K562 (cell line): ENCODE results near the gene MPRIP. TPM values are rescaled to one million over a fixed set of nuclear protein-coding genes. Genes with fewer than 3 reads are reported as not detected.

Experiments used
- ATAC-seq: fragments of 200-7000 bp; cut with Tn5 transposase; 3 replicates; pipeline ENCODE4 v1.9.1; 2020; ENCODE audit warnings: moderate library complexity
- BruUV-seq: library from RNA; stranded (reverse); fragments of 400-500 nt; replicated peaks from 2 replicates; lab custom pipeline; 2021; lab: Mats Ljungman, UMichigan
- CTCF ChIA-PET: fragments of 300-600 bp; formaldehyde crosslinking; extraction: SDS; loops from one replicate; lab custom pipeline; 2021; ENCODE audit warnings: low intra/inter-chr PET ratio; lab: Yijun Ruan, JAX
- POLR2A ChIA-PET: fragments of 300-600, 350-650 bp; sonication (Branson Sonifier 250); formaldehyde crosslinking; extraction: SDS; loops from one replicate; lab custom pipeline; 2021; ENCODE audit warnings: antibody characterized with exemption, inconsistent platforms; lab: Yijun Ruan, JAX
- DNase-seq, 4 experiments: peaks; one replicate each; pipeline versions ENCODE4 v3.0.0 to v3.0.0-alpha.2; 2011 to 2018; ENCODE audit warnings: low spot score in 3 of 4, mixed read lengths in 3 of 4; ENCODE audit errors: extremely low read depth in 1 of 4
- FAIRE-seq: peaks from 2 replicates; lab custom pipeline; 2011; peaks lifted over from hg19 to GRCh38; lab: Jason Lieb, UNC
- H2AFZ ChIP-seq: 2 replicates; pipeline ENCODE4 v1.6.0; 2011; ENCODE audit warnings: low read depth, low read length, control low read depth, inconsistent platforms
- H3K27ac ChIP-seq: fragments of 200-600 bp; 3 replicates; pipeline ENCODE4 v1.8.0; 2011; ENCODE audit warnings: low read depth, mild to moderate bottlenecking, control low read depth, inconsistent platforms, low read length, moderate library complexity, mixed read lengths; ENCODE audit errors: extremely low read depth
- H3K27me3 ChIP-seq, 2 experiments: fragments of 300-600 bp in 1 of 2; 2 replicates in 1 of 2; 3 replicates in 1 of 2; pipeline versions ENCODE4 v1.6.0 to v1.8.0; 2011; ENCODE audit warnings: inconsistent platforms in 2 of 2, low read length in 2 of 2, mild to moderate bottlenecking in 1 of 2, mixed read lengths in 1 of 2, moderate library complexity in 1 of 2; ENCODE audit not compliant: control insufficient read depth in 2 of 2, insufficient read depth in 2 of 2
- H3K36me3 ChIP-seq: fragments of 300-600 bp; 3 replicates; pipeline ENCODE4 v1.8.0; 2011; ENCODE audit warnings: mild to moderate bottlenecking, low read length, inconsistent platforms; ENCODE audit not compliant: control insufficient read depth, insufficient read depth
- H3K4me1 ChIP-seq, 2 experiments: fragments of 200-600 bp in 1 of 2; replicated peaks in 1 of 2; 2 replicates in 1 of 2; 3 replicates in 1 of 2; pipeline versions ENCODE4 v1.5.1 to v1.8.0; 2011; ENCODE audit warnings: inconsistent platforms in 2 of 2, low read length in 2 of 2, mild to moderate bottlenecking in 1 of 2, mixed read lengths in 1 of 2, moderate library complexity in 1 of 2; ENCODE audit not compliant: control insufficient read depth in 2 of 2, insufficient read depth in 2 of 2
- H3K4me2 ChIP-seq: 2 replicates; pipeline ENCODE4 v1.6.1; 2011; ENCODE audit warnings: low read length, control low read depth, inconsistent platforms, mixed read lengths; ENCODE audit not compliant: insufficient read depth
- H3K4me3 ChIP-seq: fragments of 200-600 bp; sonication (generic), shearing (Covaris generic); 2 replicates; pipeline ENCODE4 v1.5.1; 2016; ENCODE audit warnings: control low read depth, inconsistent platforms
- H3K79me2 ChIP-seq: fragments of 200-600 bp; 3 replicates; pipeline ENCODE4 v1.8.0; 2011; ENCODE audit warnings: low read length, inconsistent platforms; ENCODE audit not compliant: control insufficient read depth, insufficient read depth
- H3K9ac ChIP-seq, 2 experiments: 2 replicates each; pipeline versions ENCODE4 v1.6.0 to v1.6.1; 2011; ENCODE audit warnings: low read depth in 2 of 2, low read length in 2 of 2, control low read depth in 1 of 2, inconsistent platforms in 1 of 2, mild to moderate bottlenecking in 1 of 2, mixed read lengths in 1 of 2; ENCODE audit not compliant: insufficient read depth in 1 of 2
- H3K9me1 ChIP-seq: one replicate; pipeline ENCODE4 v1.6.0; 2011; ENCODE audit warnings: inconsistent platforms, mild to moderate bottlenecking, low read length, moderate library complexity; ENCODE audit not compliant: control insufficient read depth, insufficient read depth
- H3K9me3 ChIP-seq: replicated peaks from 2 replicates; pipeline ENCODE4 v1.5.1; 2011; ENCODE audit warnings: low read depth, low read length, inconsistent platforms; ENCODE audit not compliant: control insufficient read depth, insufficient read depth
- H4K20me1 ChIP-seq: replicated peaks from 2 replicates; pipeline ENCODE4 v1.6.1; 2011; ENCODE audit warnings: low read length, inconsistent platforms, mixed read lengths; ENCODE audit not compliant: control insufficient read depth, insufficient read depth
- POLR3A ChIP-seq: IDR thresholded peaks from 2 replicates; pipeline ENCODE4 v1.6.1; 2011; ENCODE audit warnings: borderline replicate concordance, mild to moderate bottlenecking, moderate library complexity; ENCODE audit not compliant: insufficient read length, insufficient read depth; ENCODE audit errors: extremely low read depth
- U2AF2 ChIP-seq: fragments of 200-400 bp; formaldehyde crosslinking; optimal IDR thresholded peaks from 2 replicates; pipeline ENCODE3; 2017; ENCODE audit warnings: low read depth, mild to moderate bottlenecking, low read length
- ZNF449 ChIP-seq: fragments of 250-450 bp; sonication (Bioruptor Pico); IDR thresholded peaks from 2 replicates; pipeline ENCODE4 v1.8.0; 2022; ENCODE audit warnings: moderate library complexity, mild to moderate bottlenecking, inconsistent platforms
- WGBS: fragments of 100-300 bp; shearing (Covaris generic); methylation state at CpG from one replicate; pipeline ENCODE4 v1.1.6; 2016; ENCODE audit warnings: low coverage, mixed read lengths; ENCODE audit not compliant: insufficient coverage; ENCODE audit errors: missing lambda C conversion rate; 5-methylcytosine and 5-hydroxymethylcytosine counted together
- in situ Hi-C: fragments of 300-500 bp; cut with MboI; formaldehyde crosslinking; loops from 4 replicates; pipeline ENCODE4 v1.15.0; 2018; ENCODE audit warnings: inconsistent platforms, mixed read lengths
- intact Hi-C: fragments of 100-400 bp; cut with micrococcal nuclease; formaldehyde crosslinking; loops from 2 replicates; pipeline ENCODE4 v1.14.2; 2022
- polyA plus RNA-seq, 8 experiments: library from polyadenylated mRNA; depleted of rRNA in 4 of 8; stranded (reverse) in 5 of 8; unstranded in 3 of 8; fragments of >200 nt; fragmentation: Nextera tagmentation in 2 of 8; fragmentation: Illumina TruSeq in 1 of 8; extraction: Ambion mirVana in 2 of 8; extraction: Trizol in 1 of 8; gene quantifications; 2 replicates each; pipeline versions ENCODE4 v1.2.1 to v1.2.3, GENCODE V29; 2011 to 2014; ENCODE audit warnings: inconsistent platforms in 1 of 8, missing spikeins in 1 of 8
- total RNA-seq, 7 experiments: library from RNA; depleted of rRNA in 6 of 7; stranded (reverse); fragments of >200 nt in 6 of 7; fragmentation: Illumina TruSeq in 2 of 7; extraction: Trizol in 2 of 7; gene quantifications; 2 replicates each; pipeline versions ENCODE4 v1.2.1 to v1.2.3, GENCODE V29; 2011 to 2021; ENCODE audit warnings: low replicate concordance in 1 of 7

MPRIP gene
- total and polyA plus RNA-seq, 9 of the 15 experiments (the other 6 are each of a cell fraction or from before 2014, with no cell fraction given), result 10.0 to 72.6 (median 30.1) TPM

GRCh38 chr17:17028878-17029535 lies 13.2 kb upstream of the MPRIP start:
- ATAC-seq (no peak), DNase-seq (no peak), FAIRE-seq (no peak)
- H3K9ac ChIP-seq, result peak overlapping the region in 1 of 2 experiments; percentile 85; a peak in 2 of 4 replicates
- peaks cover 24 to 31% of the 10 kb centered on the region in 2 experiments; a peak in 4 of 5 replicates for H3K4me1 ChIP-seq
- no peaks in the 10 kb centered on the region for H3K79me2 ChIP-seq
- TF ChIP-seq U2AF2 (no peak), ZNF449 (CRISPR knock-in tag) (no peak), POLR3A (no peak)
- WGBS, result 63% methylated on average over 13 of the region's 16 CpGs
- POLR2A ChIA-PET, result interaction anchor here (0.6 kb wide), 2 partner anchors 34 to 46 kb away, joined by 4 read pairs; no protein-coding TSS in a partner anchor
- H3K27me3 ChIP-seq, result no peaks in the 10 kb centered on the region
- in situ Hi-C loops, result no loop called here
- H2AFZ ChIP-seq, result peak overlapping the region; percentile 80; the same call in 1 of the 2 replicates
- H3K4me3 ChIP-seq, result no peak overlapping the region
- no peak overlapping the region for H3K4me2 ChIP-seq
- intact Hi-C loops, result no loop called here
- H4K20me1 ChIP-seq, result no peaks in the 10 kb centered on the region
- H3K27ac ChIP-seq, result no peak overlapping the region
- H3K9me3 ChIP-seq, result no peaks in the 10 kb centered on the region
- CTCF ChIA-PET, result no interaction called here
- no peaks in the 10 kb centered on the region for H3K9me1 ChIP-seq
- no TSS peak for BruUV-seq
- H3K36me3 ChIP-seq, result no peaks in the 10 kb centered on the region
